ENCODE results near the gene CLCNKA. TPM values are rescaled to one million over a fixed set of nuclear protein-coding genes. Genes with fewer than 3 reads are reported as not detected.

The CLCNKA gene
- total and polyA plus RNA-seq, 4 donors = not detected

- Histone ChIP-seq H3K27me3 (ENCODE audit: control insufficient read depth in 4 of 4, insufficient read depth in 4 of 4, low read length in 3 of 4) (no peaks in the 10 kb centered on the region), H3K9ac (ENCODE audit: low read depth in 1 of 2, low read length in 2 of 2) (no peak overlapping the region), H3K36me3 (ENCODE audit: control insufficient read depth in 4 of 4, insufficient read depth in 3 of 4, low read depth in 1 of 4, low read length in 3 of 4) (no peaks in the 10 kb centered on the region), H3K27ac (ENCODE audit: low read depth in 1 of 2, low read length in 2 of 2) (peak overlapping the region; percentile 25 to 58), H3K4me1 (ENCODE audit: control insufficient read depth in 4 of 4, insufficient read depth in 4 of 4, low read length in 3 of 4) (peaks cover 0 to 10% (median 6%) of the 10 kb centered on the region in 4 donors), H3K4me3 (ENCODE audit: low read depth in 1 of 3, low read length in 3 of 3) (peak overlapping the region in 1 of 3 donors; percentile 41), H3K9me3 (ENCODE audit: control insufficient read depth in 4 of 4, low read length in 3 of 4) (no peaks in the 10 kb centered on the region)
- WGBS = 32% methylated on average over 28 of the region's 28 CpGs
- TF ChIP-seq SP1 (IDR thresholded peaks at IDR 0.05) (no peak), ATF3 (IDR thresholded peaks at IDR 0.05) (peak; percentile 74), HNF4A (conservative IDR thresholded peaks at IDR 0.05) (no peak), JUND (IDR thresholded peaks at IDR 0.05) (peak; percentile 79 to 81), TAF1 (conservative IDR thresholded peaks at IDR 0.05) (no peak)
- DNase-seq (ENCODE audit: low spot score) = no peak
Observed at GRCh38 chr1:16013220-16013907, 8.5 kb upstream of the CLCNKA start.

GRCh38 chr1:16013908-16014258, 8.0 kb upstream of the CLCNKA start:
- no peaks in the 10 kb centered on the region for H3K36me3 ChIP-seq (ENCODE audit: control insufficient read depth in 4 of 4, insufficient read depth in 3 of 4, low read depth in 1 of 4, low read length in 3 of 4)
- WGBS = 72% methylated on average over 4 of the region's 4 CpGs
- H3K4me1 ChIP-seq (ENCODE audit: control insufficient read depth in 4 of 4, insufficient read depth in 4 of 4, low read length in 3 of 4) = peaks cover 2 to 10% (median 6%) of the 10 kb centered on the region in 4 donors
- H3K27me3 ChIP-seq (ENCODE audit: control insufficient read depth in 4 of 4, insufficient read depth in 4 of 4, low read length in 3 of 4) = no peaks in the 10 kb centered on the region
- no peak overlapping the region for H3K9ac ChIP-seq (ENCODE audit: low read depth in 1 of 2, low read length in 2 of 2)
- no peak for TF ChIP-seq HNF4A (conservative IDR thresholded peaks at IDR 0.05)
- TF ChIP-seq ATF3 (IDR thresholded peaks at IDR 0.05) = no peak
- no peak for TF ChIP-seq REST (IDR thresholded peaks at IDR 0.05)
- TF ChIP-seq EGR1 (IDR thresholded peaks at IDR 0.05; ENCODE audit: low read depth in 2 of 2) = no peak
- no peak for TF ChIP-seq JUND (IDR thresholded peaks at IDR 0.05)
- TF ChIP-seq NR2F2 (IDR thresholded peaks at IDR 0.05) = no peak
- no peak for TF ChIP-seq CTCF (IDR thresholded peaks at IDR 0.05; ENCODE audit: low read depth, low read length, missing input control)
- TF ChIP-seq FOXA1 (IDR thresholded peaks at IDR 0.05) = no peak
- TF ChIP-seq MAX (IDR thresholded peaks at IDR 0.05) = no peak
- TF ChIP-seq FOXA2 (IDR thresholded peaks at IDR 0.05) = no peak
- TF ChIP-seq RAD21 (IDR thresholded peaks at IDR 0.05) = no peak
- no peak for TF ChIP-seq SP1 (IDR thresholded peaks at IDR 0.05)
- TF ChIP-seq GABPA (IDR thresholded peaks at IDR 0.05 in 1 of 2, conservative IDR thresholded peaks at IDR 0.05 in 1 of 2) = no peak
- no peaks in the 10 kb centered on the region for H3K9me3 ChIP-seq (ENCODE audit: control insufficient read depth in 4 of 4, low read length in 3 of 4)
- peak overlapping the region in 1 of 2 donors; percentile 58 for H3K27ac ChIP-seq (ENCODE audit: low read depth in 1 of 2, low read length in 2 of 2)
- no peak for DNase-seq (ENCODE audit: low spot score)
- H3K4me3 ChIP-seq (ENCODE audit: low read depth in 1 of 3, low read length in 3 of 3) = no peak overlapping the region
